IPS-18c (cell line): ENCODE data around the gene SF3B1.
"Not testable (repeated sequence)": the region's sequence is repeated elsewhere in the genome, so short reads cannot be mapped to it uniquely, and the experiment has no call there.

Source experiments
- H3K4me3 ChIP-seq: 2 replicates; pipeline ENCODE4 v1.7.0; 2013; ENCODE audit warnings: low read depth, mild to moderate bottlenecking, low read length, moderate library complexity; ENCODE audit not compliant: insufficient read depth
- H3K9me3 ChIP-seq: one replicate; pipeline ENCODE4 v1.6.1; 2013; ENCODE audit warnings: mild to moderate bottlenecking, low read length, moderate library complexity; ENCODE audit not compliant: control insufficient read depth, insufficient read depth

Gene SF3B1

GRCh38 chr2:197360744-197361156 is 74.1 kb downstream of the SF3B1 start:
- Histone ChIP-seq H3K4me3 (no peak overlapping the region), H3K9me3 (no peaks in the 10 kb centered on the region)

- Histone ChIP-seq H3K9me3 (no peaks in the 10 kb centered on the region), H3K4me3 (no peak overlapping the region)
Measured at GRCh38 chr2:197359859-197360258, 75.0 kb downstream of the SF3B1 start.

- Histone ChIP-seq H3K4me3 (no peak overlapping the region), H3K9me3 (no peaks in the 10 kb centered on the region)
Measured at GRCh38 chr2:197358931-197359330, 75.9 kb downstream of the SF3B1 start.

- Histone ChIP-seq H3K4me3 (no peak overlapping the region), H3K9me3 (no peaks in the 10 kb centered on the region)
Measured at GRCh38 chr2:197357986-197358385, 76.8 kb downstream of the SF3B1 start.

- no peaks in the 10 kb centered on the region for H3K9me3 ChIP-seq
- H3K4me3 ChIP-seq = no peak overlapping the region
Measured at GRCh38 chr2:197356136-197356535, 78.7 kb downstream of the SF3B1 start.

GRCh38 chr2:197354169-197354558 is 80.7 kb downstream of the SF3B1 start:
- Histone ChIP-seq H3K9me3 (no peaks in the 10 kb centered on the region), H3K4me3 (no peak overlapping the region)

GRCh38 chr2:197353393-197354168 is 81.2 kb downstream of the SF3B1 start:
- Histone ChIP-seq H3K9me3 (no peaks in the 10 kb centered on the region), H3K4me3 (no peak overlapping the region)

- Histone ChIP-seq H3K9me3 (no peaks in the 10 kb centered on the region), H3K4me3 (no peak overlapping the region)
Measured at GRCh38 chr2:197349699-197350098, 85.1 kb downstream of the SF3B1 start.

GRCh38 chr2:197348721-197349360 is 86.0 kb downstream of the SF3B1 start:
- Histone ChIP-seq H3K4me3 (no peak overlapping the region), H3K9me3 (no peaks in the 10 kb centered on the region)

GRCh38 chr2:197345846-197346370 is 88.9 kb downstream of the SF3B1 start:
- Histone ChIP-seq H3K4me3 (no peak overlapping the region), H3K9me3 (no peaks in the 10 kb centered on the region)

- not testable (repeated sequence) for H3K4me3 ChIP-seq, H3K9me3 ChIP-seq
Measured at GRCh38 chr2:197343968-197344367, 90.9 kb downstream of the SF3B1 start.

- Histone ChIP-seq H3K9me3 (no peaks in the 10 kb centered on the region), H3K4me3 (no peak overlapping the region)
Measured at GRCh38 chr2:197340591-197340990, 94.2 kb downstream of the SF3B1 start.
